Measurements from ENCODE around the gene ZMIZ1.

Gene ZMIZ1

GRCh38 chr10:79071396-79071923 is 2.7 kb downstream of the ZMIZ1 start:
- Histone ChIP-seq H3K4me3 (ENCODE audit: low read depth in 1 of 5, low read length in 5 of 5) (peak overlapping the region; percentile 64 to 99 (median 95)), H3K27ac (ENCODE audit: low read depth, low read length) (peak overlapping the region; percentile 93), H3K9me3 (ENCODE audit: control insufficient read depth in 5 of 5, low read length in 5 of 5) (no peaks in the 10 kb centered on the region), H3K36me3 (ENCODE audit: control insufficient read depth in 5 of 5, insufficient read depth in 5 of 5, low read length in 5 of 5) (no peaks in the 10 kb centered on the region), H3K4me1 (ENCODE audit: control insufficient read depth in 5 of 5, insufficient read depth in 5 of 5, low read length in 5 of 5) (peaks cover 31 to 76% (median 69%) of the 10 kb centered on the region in 5 donors), H3K27me3 (ENCODE audit: control insufficient read depth in 5 of 5, insufficient read depth in 4 of 5, low read length in 5 of 5) (no peaks in the 10 kb centered on the region), H3K9ac (ENCODE audit: low read length in 5 of 5) (peak overlapping the region; percentile 56 to 89 (median 73))

DNA sequence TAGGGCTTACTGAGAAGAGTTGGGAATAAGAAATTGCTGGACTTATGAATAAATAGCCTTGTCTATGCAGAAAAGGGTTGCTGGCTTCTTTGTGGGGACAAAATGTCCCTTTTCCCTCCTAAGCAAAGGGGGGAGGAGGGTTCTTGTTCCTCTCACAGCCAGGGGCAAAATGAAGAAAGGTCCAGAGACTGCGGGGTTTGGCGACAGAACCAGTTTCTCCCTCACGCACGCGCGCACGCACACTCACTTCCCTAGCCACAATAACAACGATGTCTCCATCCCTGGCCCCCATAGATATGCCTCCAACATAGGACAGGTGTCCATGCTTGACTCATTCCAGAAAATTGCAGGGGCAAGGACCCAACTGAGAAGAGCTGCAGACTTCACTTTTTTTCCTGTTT is 3.3 kb downstream of the ZMIZ1 start:
- no peaks in the 10 kb centered on the region for H3K9me3 ChIP-seq (ENCODE audit: control insufficient read depth in 5 of 5, low read length in 5 of 5)
- peak overlapping the region; percentile 93 for H3K27ac ChIP-seq (ENCODE audit: low read depth, low read length)
- peak overlapping the region; percentile 14 to 50 (median 37) for H3K4me3 ChIP-seq (ENCODE audit: low read depth in 1 of 5, low read length in 5 of 5)
- H3K9ac ChIP-seq (ENCODE audit: low read length in 5 of 5): peak overlapping the region in 3 of 5 donors; percentile 20 to 62 (median 60)
- no peaks in the 10 kb centered on the region for H3K27me3 ChIP-seq (ENCODE audit: control insufficient read depth in 5 of 5, insufficient read depth in 4 of 5, low read length in 5 of 5)
- peaks cover 35 to 76% (median 70%) of the 10 kb centered on the region in 5 donors for H3K4me1 ChIP-seq (ENCODE audit: control insufficient read depth in 5 of 5, insufficient read depth in 5 of 5, low read length in 5 of 5)
- H3K36me3 ChIP-seq (ENCODE audit: control insufficient read depth in 5 of 5, insufficient read depth in 5 of 5, low read length in 5 of 5): no peaks in the 10 kb centered on the region

DNA sequence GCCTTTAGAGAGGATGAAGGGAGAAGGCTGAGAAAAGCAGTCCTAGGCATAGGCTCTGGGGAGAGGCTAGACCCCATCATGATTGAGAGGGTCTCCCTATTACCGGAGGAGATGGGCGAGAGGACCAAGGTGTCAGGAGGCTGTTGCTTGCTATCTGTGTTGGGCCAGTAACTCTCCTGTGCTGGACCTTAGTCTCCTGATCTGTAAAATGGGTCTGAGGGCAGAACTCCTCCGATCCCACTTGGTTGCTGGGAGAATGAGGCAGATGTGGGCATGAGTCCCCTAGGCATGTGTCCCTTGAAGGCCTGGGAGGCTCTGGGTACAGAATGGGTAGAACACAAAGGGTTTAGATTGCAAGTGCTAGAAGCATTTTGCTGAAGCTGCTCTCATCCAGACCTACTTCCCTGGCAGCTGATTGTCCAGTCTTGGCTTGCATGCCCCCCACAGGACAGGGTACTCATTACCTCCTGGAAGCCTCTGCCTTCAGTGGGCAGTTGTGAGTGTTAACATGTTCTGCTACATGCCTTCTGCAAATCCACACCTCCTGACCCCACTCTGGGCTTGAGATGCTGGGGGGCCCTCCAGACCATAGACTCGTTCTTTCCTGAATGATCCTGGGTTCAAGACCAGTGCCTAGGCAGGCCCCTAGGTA is 4.4 kb downstream of the ZMIZ1 start:
- Histone ChIP-seq H3K4me1 (ENCODE audit: control insufficient read depth in 5 of 5, insufficient read depth in 5 of 5, low read length in 5 of 5) (peaks cover 36 to 79% (median 75%) of the 10 kb centered on the region in 5 donors), H3K9ac (ENCODE audit: low read length in 5 of 5) (peak overlapping the region in 4 of 5 donors; percentile 1 to 62 (median 42)), H3K4me3 (ENCODE audit: low read depth in 1 of 5, low read length in 5 of 5) (peak overlapping the region; percentile 18 to 44 (median 26)), H3K27me3 (ENCODE audit: control insufficient read depth in 5 of 5, insufficient read depth in 4 of 5, low read length in 5 of 5) (no peaks in the 10 kb centered on the region), H3K36me3 (ENCODE audit: control insufficient read depth in 5 of 5, insufficient read depth in 5 of 5, low read length in 5 of 5) (peaks cover 0 to 3% (median 0%) of the 10 kb centered on the region in 5 donors), H3K27ac (ENCODE audit: low read depth, low read length) (peak overlapping the region; percentile 93), H3K9me3 (ENCODE audit: control insufficient read depth in 5 of 5, low read length in 5 of 5) (no peaks in the 10 kb centered on the region)

- H3K9ac ChIP-seq (ENCODE audit: low read length in 5 of 5): peak overlapping the region in 2 of 5 donors; percentile 39 to 62
- no peaks in the 10 kb centered on the region for H3K27me3 ChIP-seq (ENCODE audit: control insufficient read depth in 5 of 5, insufficient read depth in 4 of 5, low read length in 5 of 5)
- peaks cover 0 to 3% (median 0%) of the 10 kb centered on the region in 5 donors for H3K36me3 ChIP-seq (ENCODE audit: control insufficient read depth in 5 of 5, insufficient read depth in 5 of 5, low read length in 5 of 5)
- H3K9me3 ChIP-seq (ENCODE audit: control insufficient read depth in 5 of 5, low read length in 5 of 5): no peaks in the 10 kb centered on the region
- peaks cover 41 to 82% (median 78%) of the 10 kb centered on the region in 5 donors for H3K4me1 ChIP-seq (ENCODE audit: control insufficient read depth in 5 of 5, insufficient read depth in 5 of 5, low read length in 5 of 5)
- peak overlapping the region; percentile 18 to 45 (median 26) for H3K4me3 ChIP-seq (ENCODE audit: low read depth in 1 of 5, low read length in 5 of 5)
- peak overlapping the region; percentile 30 for H3K27ac ChIP-seq (ENCODE audit: low read depth, low read length)
These were observed 5.1 kb downstream of the ZMIZ1 start for GRCh38 chr10:79073784-79074432.

- H3K4me1 ChIP-seq (ENCODE audit: control insufficient read depth in 5 of 5, insufficient read depth in 5 of 5, low read length in 5 of 5): peaks cover 48 to 91% (median 87%) of the 10 kb centered on the region in 5 donors
- no peaks in the 10 kb centered on the region for H3K9me3 ChIP-seq (ENCODE audit: control insufficient read depth in 5 of 5, low read length in 5 of 5)
- H3K4me3 ChIP-seq (ENCODE audit: low read depth in 1 of 5, low read length in 5 of 5): peak overlapping the region in 3 of 5 donors; percentile 11 to 45 (median 18)
These were observed 6.0 kb downstream of the ZMIZ1 start for GRCh38 chr10:79074732-79075131.

DNA sequence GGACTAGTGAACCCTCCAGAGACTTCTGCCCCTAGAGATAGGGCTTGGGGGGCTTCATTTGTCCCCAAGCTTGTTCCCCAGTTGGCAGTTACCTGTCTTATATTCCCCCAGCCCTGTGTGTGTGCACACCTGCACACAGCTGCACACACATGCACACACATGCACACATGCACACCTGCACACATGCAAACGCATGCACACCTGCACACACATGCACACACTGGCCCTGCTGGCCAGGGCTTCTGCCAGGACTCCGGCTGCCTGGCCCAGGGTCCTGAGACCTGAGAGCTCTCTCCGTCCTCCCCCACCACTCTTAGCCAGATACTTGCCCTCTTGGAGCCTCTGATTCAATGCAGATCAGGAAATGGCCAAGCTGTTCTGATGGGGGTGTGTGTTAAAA is 6.7 kb downstream of the ZMIZ1 start:
- Histone ChIP-seq H3K4me1 (ENCODE audit: control insufficient read depth in 5 of 5, insufficient read depth in 5 of 5, low read length in 5 of 5) (peaks cover 49 to 97% (median 93%) of the 10 kb centered on the region in 5 donors), H3K9ac (ENCODE audit: low read length in 5 of 5) (no peak overlapping the region)

More at GRCh38 chr10:79074732-79075131, 6.0 kb downstream of the ZMIZ1 start:
- Histone ChIP-seq H3K27ac (ENCODE audit: low read depth, low read length) (peak overlapping the region; percentile 30), H3K36me3 (ENCODE audit: control insufficient read depth in 5 of 5, insufficient read depth in 5 of 5, low read length in 5 of 5) (peaks cover 0 to 3% (median 0%) of the 10 kb centered on the region in 5 donors), H3K27me3 (ENCODE audit: control insufficient read depth in 5 of 5, insufficient read depth in 4 of 5, low read length in 5 of 5) (no peaks in the 10 kb centered on the region), H3K9ac (ENCODE audit: low read length in 5 of 5) (peak overlapping the region in 2 of 5 donors; percentile 11 to 62)

GRCh38 chr10:79077488-79078173 is 8.9 kb downstream of the ZMIZ1 start:
- Histone ChIP-seq H3K4me1 (ENCODE audit: control insufficient read depth in 5 of 5, insufficient read depth in 5 of 5, low read length in 5 of 5) (peaks cover 60 to 100% (median 99%) of the 10 kb centered on the region in 5 donors), H3K4me3 (ENCODE audit: low read depth in 1 of 5, low read length in 5 of 5) (no peak overlapping the region), H3K27ac (ENCODE audit: low read depth, low read length) (peak overlapping the region; percentile 50), H3K27me3 (ENCODE audit: control insufficient read depth in 5 of 5, insufficient read depth in 4 of 5, low read length in 5 of 5) (no peaks in the 10 kb centered on the region), H3K9me3 (ENCODE audit: control insufficient read depth in 5 of 5, low read length in 5 of 5) (no peaks in the 10 kb centered on the region), H3K9ac (ENCODE audit: low read length in 5 of 5) (no peak overlapping the region), H3K36me3 (ENCODE audit: control insufficient read depth in 5 of 5, insufficient read depth in 5 of 5, low read length in 5 of 5) (peaks cover 0 to 3% (median 0%) of the 10 kb centered on the region in 5 donors)

More for the DNA sequence above, 6.7 kb downstream of the ZMIZ1 start:
- peaks cover 0 to 3% (median 0%) of the 10 kb centered on the region in 5 donors for H3K36me3 ChIP-seq (ENCODE audit: control insufficient read depth in 5 of 5, insufficient read depth in 5 of 5, low read length in 5 of 5)
- no peaks in the 10 kb centered on the region for H3K27me3 ChIP-seq (ENCODE audit: control insufficient read depth in 5 of 5, insufficient read depth in 4 of 5, low read length in 5 of 5)
- H3K4me3 ChIP-seq (ENCODE audit: low read depth in 1 of 5, low read length in 5 of 5): no peak overlapping the region
- no peak overlapping the region for H3K27ac ChIP-seq (ENCODE audit: low read depth, low read length)
- no peaks in the 10 kb centered on the region for H3K9me3 ChIP-seq (ENCODE audit: control insufficient read depth in 5 of 5, low read length in 5 of 5)

DNA sequence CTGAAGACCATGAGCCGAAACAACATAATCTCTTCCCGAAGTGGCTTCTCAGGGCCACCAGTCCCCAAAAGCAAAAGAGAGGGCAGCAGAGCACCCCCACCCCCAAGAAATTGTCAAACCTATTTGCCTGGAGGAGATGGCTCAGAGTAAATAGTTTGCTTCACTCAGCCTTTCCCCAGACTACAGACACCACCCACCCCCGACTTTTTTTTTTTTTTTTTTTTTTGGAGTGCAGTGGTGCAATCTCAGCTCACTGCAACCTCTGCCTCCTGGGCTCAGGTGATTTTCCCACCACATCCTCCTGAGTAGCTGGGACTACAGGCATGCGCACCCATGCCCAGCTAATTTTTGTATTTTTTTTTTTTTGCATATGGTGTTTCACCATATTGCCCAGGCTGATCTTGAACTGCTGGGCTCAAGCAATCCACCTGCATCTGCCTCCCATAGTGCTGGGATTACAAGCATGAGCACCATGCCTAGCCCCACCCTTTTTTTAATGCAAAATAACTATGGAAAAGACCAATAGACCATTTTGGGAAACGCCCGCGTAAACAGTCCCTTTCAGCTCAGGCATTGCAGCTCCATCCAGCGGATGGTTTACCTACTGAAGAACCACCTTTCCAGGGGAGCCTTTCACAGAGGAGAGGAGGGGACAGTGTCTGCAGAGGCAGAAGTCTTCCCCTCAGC is 9.7 kb downstream of the ZMIZ1 start:
- H3K9me3 ChIP-seq (ENCODE audit: control insufficient read depth in 5 of 5, low read length in 5 of 5): no peaks in the 10 kb centered on the region
- H3K36me3 ChIP-seq (ENCODE audit: control insufficient read depth in 5 of 5, insufficient read depth in 5 of 5, low read length in 5 of 5): peaks cover 0 to 3% (median 0%) of the 10 kb centered on the region in 5 donors
- H3K4me1 ChIP-seq (ENCODE audit: control insufficient read depth in 5 of 5, insufficient read depth in 5 of 5, low read length in 5 of 5): peaks cover 53 to 100% (median 99%) of the 10 kb centered on the region in 5 donors
- no peaks in the 10 kb centered on the region for H3K27me3 ChIP-seq (ENCODE audit: control insufficient read depth in 5 of 5, insufficient read depth in 4 of 5, low read length in 5 of 5)
- no peak overlapping the region for H3K27ac ChIP-seq (ENCODE audit: low read depth, low read length)
- H3K4me3 ChIP-seq (ENCODE audit: low read depth in 1 of 5, low read length in 5 of 5): no peak overlapping the region
- H3K9ac ChIP-seq (ENCODE audit: low read length in 5 of 5): peak overlapping the region in 1 of 5 donors; percentile 58

GRCh38 chr10:79079054-79079397 is 10.3 kb downstream of the ZMIZ1 start:
- H3K9ac ChIP-seq (ENCODE audit: low read length in 5 of 5): peak overlapping the region in 2 of 5 donors; percentile 5 to 58
- H3K27ac ChIP-seq (ENCODE audit: low read depth, low read length): peak overlapping the region; percentile 57
- H3K9me3 ChIP-seq (ENCODE audit: control insufficient read depth in 5 of 5, low read length in 5 of 5): no peaks in the 10 kb centered on the region
- H3K27me3 ChIP-seq (ENCODE audit: control insufficient read depth in 5 of 5, insufficient read depth in 4 of 5, low read length in 5 of 5): no peaks in the 10 kb centered on the region
- H3K4me1 ChIP-seq (ENCODE audit: control insufficient read depth in 5 of 5, insufficient read depth in 5 of 5, low read length in 5 of 5): peaks cover 57 to 100% (median 99%) of the 10 kb centered on the region in 5 donors
- peaks cover 0 to 3% (median 0%) of the 10 kb centered on the region in 5 donors for H3K36me3 ChIP-seq (ENCODE audit: control insufficient read depth in 5 of 5, insufficient read depth in 5 of 5, low read length in 5 of 5)
- H3K4me3 ChIP-seq (ENCODE audit: low read depth in 1 of 5, low read length in 5 of 5): peak overlapping the region in 2 of 5 donors; percentile 11 to 36
